LNCAP (cell line): ENCODE data around the gene CMTM2.

Experiments
- TF ChIP-seq, protein P1 (sequence below): fragments of 450-650 bp; IDR thresholded peaks from 2 replicates; pipeline ENCODE4 v1.5.1; 2017; ENCODE audit warnings: mild to moderate bottlenecking

Gene CMTM2

DNA sequence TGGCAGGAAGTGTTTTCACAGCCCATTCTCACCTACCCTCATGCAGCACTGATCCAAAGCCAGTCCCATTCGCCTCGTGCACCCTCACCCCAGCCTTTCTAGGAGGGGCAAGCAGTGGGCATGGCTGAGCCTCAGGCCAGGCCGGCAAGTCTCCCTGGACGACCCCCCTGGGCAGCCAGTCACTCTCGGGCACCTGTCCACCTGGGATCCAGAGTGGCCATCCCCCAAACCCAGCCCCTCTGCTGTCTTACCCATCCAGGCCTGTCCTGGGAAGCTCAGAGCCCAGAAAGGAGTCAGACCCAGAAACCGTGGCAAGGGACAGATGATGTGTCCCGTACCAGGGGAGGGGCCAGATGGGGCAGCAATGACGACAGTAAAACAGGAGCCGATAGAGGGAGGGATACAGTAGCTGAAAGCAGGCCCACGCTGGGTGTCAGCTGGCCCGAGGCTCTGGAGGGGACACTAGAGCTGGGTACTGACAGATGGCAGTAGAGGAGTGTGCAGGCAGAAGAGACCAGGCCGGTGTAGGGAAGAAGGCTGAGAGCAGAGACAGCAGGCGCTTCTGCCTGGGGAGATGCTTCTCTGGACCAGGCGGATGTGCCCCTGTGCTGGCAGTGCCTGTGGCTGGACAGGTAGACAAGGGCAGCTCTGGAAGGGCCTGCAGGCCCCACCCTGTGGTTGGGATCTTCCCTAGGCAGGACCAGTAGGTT lies 31.0 kb downstream of the CMTM2 start:
- TF ChIP-seq, protein P1, sequence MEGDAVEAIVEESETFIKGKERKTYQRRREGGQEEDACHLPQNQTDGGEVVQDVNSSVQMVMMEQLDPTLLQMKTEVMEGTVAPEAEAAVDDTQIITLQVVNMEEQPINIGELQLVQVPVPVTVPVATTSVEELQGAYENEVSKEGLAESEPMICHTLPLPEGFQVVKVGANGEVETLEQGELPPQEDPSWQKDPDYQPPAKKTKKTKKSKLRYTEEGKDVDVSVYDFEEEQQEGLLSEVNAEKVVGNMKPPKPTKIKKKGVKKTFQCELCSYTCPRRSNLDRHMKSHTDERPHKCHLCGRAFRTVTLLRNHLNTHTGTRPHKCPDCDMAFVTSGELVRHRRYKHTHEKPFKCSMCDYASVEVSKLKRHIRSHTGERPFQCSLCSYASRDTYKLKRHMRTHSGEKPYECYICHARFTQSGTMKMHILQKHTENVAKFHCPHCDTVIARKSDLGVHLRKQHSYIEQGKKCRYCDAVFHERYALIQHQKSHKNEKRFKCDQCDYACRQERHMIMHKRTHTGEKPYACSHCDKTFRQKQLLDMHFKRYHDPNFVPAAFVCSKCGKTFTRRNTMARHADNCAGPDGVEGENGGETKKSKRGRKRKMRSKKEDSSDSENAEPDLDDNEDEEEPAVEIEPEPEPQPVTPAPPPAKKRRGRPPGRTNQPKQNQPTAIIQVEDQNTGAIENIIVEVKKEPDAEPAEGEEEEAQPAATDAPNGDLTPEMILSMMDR = no peak

DNA sequence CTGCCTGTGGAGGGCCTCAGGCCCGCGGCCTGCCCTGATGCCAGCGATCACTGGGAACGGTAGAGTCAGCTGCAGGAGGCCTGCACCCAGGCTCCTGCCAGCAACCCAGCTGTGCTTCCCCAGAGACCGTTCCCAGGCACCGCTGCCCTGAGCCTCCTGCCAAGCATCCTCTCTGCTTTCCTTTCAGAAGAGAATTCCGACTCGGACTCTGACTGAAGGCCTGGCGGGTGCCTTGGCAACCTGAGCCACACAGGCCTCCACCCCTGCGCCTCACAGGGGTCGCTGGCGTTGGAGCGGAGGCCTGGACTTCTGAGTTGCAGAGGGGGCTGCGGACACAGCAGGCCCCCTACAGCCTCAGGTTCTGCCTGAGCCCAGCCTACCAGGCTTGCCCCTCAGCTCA lies 33.2 kb downstream of the CMTM2 start:
- TF ChIP-seq, protein P1 = no peak

DNA sequence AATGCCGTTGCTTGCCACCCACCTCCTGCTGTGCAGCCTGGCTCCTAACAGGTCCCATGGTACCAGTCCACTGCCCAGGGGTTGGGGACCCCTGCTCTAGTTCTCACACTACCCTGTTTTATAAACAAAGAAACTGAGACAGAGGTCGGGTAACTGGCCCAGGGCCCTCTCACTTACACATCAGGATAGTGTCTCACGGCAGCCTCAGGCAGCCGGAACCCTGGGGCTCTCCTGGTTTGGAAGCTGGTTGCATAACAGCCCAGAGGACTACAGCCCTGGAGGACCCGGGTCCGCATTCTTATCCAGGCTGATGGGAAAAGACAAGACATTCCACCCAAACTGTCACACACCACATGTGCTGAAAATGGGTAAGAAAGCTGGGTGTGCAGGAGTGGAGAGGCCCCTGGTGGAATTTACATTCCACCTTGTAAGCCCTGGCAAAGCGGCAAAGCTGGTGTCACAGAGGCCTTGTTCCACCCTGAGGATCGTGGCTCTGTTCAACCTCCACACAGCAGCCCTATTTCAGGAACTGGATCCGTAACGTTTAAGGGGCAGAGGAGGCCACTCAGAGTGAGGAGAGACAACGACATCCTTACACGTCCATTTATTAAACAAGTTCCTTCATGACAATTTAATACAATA lies 35.0 kb downstream of the CMTM2 start:
- TF ChIP-seq, protein P1 = no peak

DNA sequence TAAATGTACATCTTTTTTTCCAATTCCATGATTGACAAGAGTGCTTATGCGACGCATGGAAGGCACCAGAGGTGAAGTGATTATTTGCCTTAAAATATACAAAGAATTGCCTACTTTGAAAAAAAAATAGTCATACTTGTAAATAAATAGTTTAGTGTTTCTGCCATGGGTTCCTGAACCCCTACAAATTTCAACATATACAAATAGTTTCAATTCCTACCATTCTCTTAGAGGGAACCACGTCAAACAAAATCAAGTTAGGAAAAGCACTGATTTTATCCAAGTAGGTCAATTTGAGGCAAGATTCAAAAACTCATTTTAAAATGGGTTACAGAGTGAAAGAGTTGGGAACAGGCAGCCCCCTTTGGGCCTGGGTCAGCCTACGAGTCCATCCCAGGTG lies 36.9 kb downstream of the CMTM2 start:
- TF ChIP-seq, protein P1 = no peak

DNA sequence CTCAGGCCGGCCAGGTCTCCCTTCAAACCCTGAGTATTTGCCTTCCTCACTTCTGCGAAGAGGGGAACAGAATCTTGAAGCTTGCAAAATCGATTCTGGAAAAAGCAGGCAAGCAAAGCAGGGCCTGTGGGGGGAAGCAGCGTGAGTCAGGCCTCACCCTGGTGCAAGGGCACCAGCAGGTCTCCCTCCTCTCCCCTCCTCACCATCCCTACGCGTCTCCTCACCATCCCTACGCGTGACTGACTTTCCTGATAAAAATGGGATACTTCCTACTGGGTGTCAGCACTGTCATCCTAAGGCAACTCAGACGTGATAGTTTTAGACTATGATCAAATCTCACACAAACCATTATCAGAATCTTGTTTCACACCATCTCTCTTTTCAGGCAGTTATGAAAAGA lies 37.3 kb downstream of the CMTM2 start:
- TF ChIP-seq, protein P1 = no peak

DNA sequence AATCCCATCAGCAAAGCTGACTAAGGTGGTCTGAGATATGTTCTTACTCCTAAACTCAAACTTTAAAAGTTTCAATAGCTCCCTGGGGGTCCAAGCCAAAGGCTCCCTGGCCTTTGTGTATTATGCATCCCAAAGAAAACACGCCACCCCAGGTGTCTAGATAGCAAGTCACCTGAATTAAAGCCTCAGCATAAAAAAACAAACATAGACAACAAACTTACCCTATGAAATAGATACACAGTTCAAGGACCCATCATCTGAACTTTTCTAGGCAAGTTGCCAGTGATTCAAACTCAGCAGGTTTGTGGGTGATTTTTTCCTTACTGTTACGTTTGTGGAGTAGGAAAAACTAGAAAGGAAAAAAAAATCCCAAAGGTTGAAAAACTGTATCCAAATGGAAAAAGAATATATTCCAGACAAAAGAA lies 37.8 kb downstream of the CMTM2 start:
- TF ChIP-seq, protein P1 = no peak

DNA sequence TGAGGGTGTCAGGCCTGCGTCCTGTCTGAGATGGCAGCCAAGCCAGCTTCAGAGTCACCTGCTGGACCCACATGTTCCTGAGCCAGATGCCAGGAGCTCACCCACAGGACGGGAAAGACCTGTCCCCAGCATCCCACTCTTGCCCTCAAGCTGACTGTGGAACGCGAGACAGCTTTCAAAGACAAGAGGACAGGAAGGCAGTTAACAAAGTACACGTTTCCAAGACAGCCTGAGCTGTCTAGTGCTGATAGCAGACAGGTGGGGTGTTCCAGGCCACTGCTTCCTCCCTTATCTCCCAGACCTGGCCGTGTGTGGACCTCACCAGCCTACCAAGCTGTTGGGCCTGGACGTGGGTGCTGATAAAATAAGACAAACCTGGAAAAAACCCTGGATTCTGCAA lies 38.5 kb downstream of the CMTM2 start:
- TF ChIP-seq, protein P1 = no peak
